ENCODE measurements around the gene ANKS6.
A peak's percentile ranks its signal among the peaks of the same experiment; 100 is the strongest.

Gene ANKS6

GRCh38 chr9:98801969-98802371 lies 5.6 kb upstream of the ANKS6 start:
- DNase-seq (ENCODE audit: low read depth) = no peak
- H3K4me3 ChIP-seq (replicated peaks; ENCODE audit: low read depth, low read length) = no peak overlapping the region
- TF ChIP-seq CTCF (IDR thresholded peaks at IDR 0.05; ENCODE audit: low read length, missing control alignments) = no peak

- no peak overlapping the region for H3K4me3 ChIP-seq (replicated peaks; ENCODE audit: low read depth, low read length)
- TF ChIP-seq CTCF (IDR thresholded peaks at IDR 0.05; ENCODE audit: low read length, missing control alignments) = no peak
- DNase-seq (ENCODE audit: low read depth) = no peak
Measured at GRCh38 chr9:98801561-98801960, 5.2 kb upstream of the ANKS6 start.

- no peak for TF ChIP-seq CTCF (IDR thresholded peaks at IDR 0.05; ENCODE audit: low read length, missing control alignments)
- no peak overlapping the region for H3K4me3 ChIP-seq (replicated peaks; ENCODE audit: low read depth, low read length)
- no peak for DNase-seq (ENCODE audit: low read depth)
Measured at GRCh38 chr9:98798254-98798653, 1.9 kb upstream of the ANKS6 start.

GRCh38 chr9:98797491-98797890 lies 1.1 kb upstream of the ANKS6 start:
- TF ChIP-seq CTCF (IDR thresholded peaks at IDR 0.05; ENCODE audit: low read length, missing control alignments) = no peak
- no peak overlapping the region for H3K4me3 ChIP-seq (replicated peaks; ENCODE audit: low read depth, low read length)
- no peak for DNase-seq (ENCODE audit: low read depth)

GRCh38 chr9:98795970-98796363 lies 388 bp downstream of the ANKS6 start:
- H3K4me3 ChIP-seq (replicated peaks; ENCODE audit: low read depth, low read length) = peak overlapping the region; percentile 52
- TF ChIP-seq CTCF (IDR thresholded peaks at IDR 0.05; ENCODE audit: low read length, missing control alignments) = no peak
- no peak for DNase-seq (ENCODE audit: low read depth)

GRCh38 chr9:98795295-98795955 lies 930 bp downstream of the ANKS6 start:
- H3K4me3 ChIP-seq (replicated peaks; ENCODE audit: low read depth, low read length) = peak overlapping the region; percentile 52
- no peak for TF ChIP-seq CTCF (IDR thresholded peaks at IDR 0.05; ENCODE audit: low read length, missing control alignments)
- no peak for DNase-seq (ENCODE audit: low read depth)

GRCh38 chr9:98794802-98795201 lies 1.6 kb downstream of the ANKS6 start:
- H3K4me3 ChIP-seq (replicated peaks; ENCODE audit: low read depth, low read length) = no peak overlapping the region
- DNase-seq (ENCODE audit: low read depth) = no peak
- TF ChIP-seq CTCF (IDR thresholded peaks at IDR 0.05; ENCODE audit: low read length, missing control alignments) = no peak

Data from fibroblast of pulmonary artery (primary cell).